ENCODE data around the gene ATP8A2. TPM values are rescaled to one million over a fixed set of nuclear protein-coding genes. Genes with fewer than 3 reads are reported as not detected.

The ATP8A2 gene
- total and polyA plus RNA-seq, 10 of the 15 experiments (the other 5 are each of a cell fraction or from before 2014, with no cell fraction given), result 0.01 to 0.04 (median 0.04) TPM; not detected in 7

- TF ChIP-seq BCLAF1 (IDR thresholded peaks at IDR 0.05), result no peak
- TF ChIP-seq MAX (IDR thresholded peaks at IDR 0.05; ENCODE audit: low read depth, low read length), result no peak
- TF ChIP-seq JUNB (IDR thresholded peaks at IDR 0.05), result no peak
Observed at GRCh38 chr13:25608181-25608580, 236.4 kb downstream of the ATP8A2 start (continued).

GRCh38 chr13:25616674-25617073, 244.9 kb downstream of the ATP8A2 start:
- no peak overlapping the region for H3K4me3 ChIP-seq
- H3K36me3 ChIP-seq (ENCODE audit: control insufficient read depth in 2 of 2, insufficient read depth in 2 of 2, low read length in 1 of 2), result no peaks in the 10 kb centered on the region
- H3K4me2 ChIP-seq (ENCODE audit: control insufficient read depth, insufficient read depth), result no peak overlapping the region
- H3K9ac ChIP-seq (ENCODE audit: control insufficient read depth, insufficient read depth, low read length), result no peak overlapping the region
- 0% methylated on average over 1 of the region's 1 CpG for WGBS (ENCODE audit: insufficient coverage, insufficient replicate concordance, low lambda C conversion rate, missing lambda C conversion rate)
- H3K9me3 ChIP-seq (replicated peaks; ENCODE audit: control insufficient read depth, insufficient read depth, low read length), result no peaks in the 10 kb centered on the region
- ChIA-PET SMC1A (ENCODE audit: uncharacterized antibody, unreplicated experiment) (no interaction called here), CTCF (no interaction called here), RAD21 (ENCODE audit: unreplicated experiment) (no interaction called here), POLR2A (no interaction called here)
- no peak overlapping the region for H2AFZ ChIP-seq (ENCODE audit: control insufficient read depth, low read depth, low read length)
- BruUV-seq (replicated peaks), result no TSS peak
- no peak for DNase-seq (ENCODE audit: low read depth, low spot score)
- no peaks in the 10 kb centered on the region for H3K27me3 ChIP-seq (replicated peaks in 1 of 2; ENCODE audit: control insufficient read depth in 2 of 2, insufficient read depth in 2 of 2, low read length in 1 of 2)
- no peak overlapping the region for H3K27ac ChIP-seq (ENCODE audit: control insufficient read depth, insufficient read depth)
- no peaks in the 10 kb centered on the region for H3K4me1 ChIP-seq (ENCODE audit: control insufficient read depth, insufficient read depth, low read length)
- intact Hi-C loops (cut with micrococcal nuclease; ENCODE audit: unreplicated experiment) (no loop called here), in situ Hi-C loops (cut with MboI) (no loop called here)
- FAIRE-seq, result no peak
- no peak for ATAC-seq
- H4K20me1 ChIP-seq (ENCODE audit: control insufficient read depth, insufficient read depth), result no peaks in the 10 kb centered on the region
- no peaks in the 10 kb centered on the region for H3K79me2 ChIP-seq (ENCODE audit: control insufficient read depth, insufficient read depth, low read length)
- TF ChIP-seq CUX1 (IDR thresholded peaks at IDR 0.05; ENCODE audit: insufficient replicate concordance, low read depth, low read length) (no peak), KDM1A (IDR thresholded peaks at IDR 0.05; ENCODE audit: borderline replicate concordance) (no peak), SKIL (IDR thresholded peaks at IDR 0.05; ENCODE audit: low read depth, poor library complexity, severe bottlenecking) (no peak), DPF2 (IDR thresholded peaks at IDR 0.05) (no peak), IRF5 (IDR thresholded peaks at IDR 0.05; ENCODE audit: borderline replicate concordance) (no peak)

All from GM12878 (cell line).